Right cardiac atrium (tissue), 5 donors: ENCODE measurements around the gene GMEB2. TPM values are rescaled to one million over a fixed set of nuclear protein-coding genes. Genes with fewer than 3 reads are reported as not detected.
"Not testable (repeated sequence)": the region's sequence is repeated elsewhere in the genome, so short reads cannot be mapped to it uniquely, and the experiment has no call there.

Experiments used
- ATAC-seq, 2 donors: fragments of 200-7000 bp; cut with Tn5 transposase; one replicate each; pipeline versions ENCODE4 v1.8.0 to v1.9.1; 2020; ENCODE audit warnings: moderate library complexity in 2 of 2, mild to moderate bottlenecking in 1 of 2
- DNase-seq, 3 donors: peaks; one replicate each; pipeline ENCODE4 v3.0.0-alpha.2; 2020
- H3K27ac ChIP-seq: one replicate; pipeline ENCODE4 v1.5.1; 2013; ENCODE audit warnings: mild to moderate bottlenecking, low read length, control low read depth, moderate library complexity
- H3K27me3 ChIP-seq: one replicate; pipeline ENCODE4 v1.6.1; 2013; ENCODE audit not compliant: control insufficient read depth, insufficient read depth
- H3K4me1 ChIP-seq: one replicate; pipeline ENCODE4 v1.6.1; 2013; ENCODE audit warnings: low read length; ENCODE audit not compliant: control insufficient read depth, insufficient read depth
- H3K4me3 ChIP-seq: one replicate; pipeline ENCODE4 v1.5.1; 2013; ENCODE audit warnings: low read length, control low read depth
- H3K9me3 ChIP-seq: one replicate; pipeline ENCODE4 v1.6.1; 2013; ENCODE audit warnings: low read length; ENCODE audit not compliant: control insufficient read depth
- WGBS: extraction: QIAGEN DNeasy Blood & Tissue Kit; methylation state at CpG from one replicate; pipeline ENCODE4 v1.1.7; 2013; 5-methylcytosine and 5-hydroxymethylcytosine counted together
- intact Hi-C, 4 donors: fragments of 100-400 bp; cut with DNase I; formaldehyde crosslinking; loops; one replicate each; pipeline versions ENCODE4 v1.11.0 to v1.14.0; 2022 to 2023
- polyA plus RNA-seq: library from polyadenylated mRNA; stranded (reverse); fragments of 200-250 nt; gene quantifications from one replicate; pipeline ENCODE4 v1.2.3, GENCODE V29; 2013
- total RNA-seq, 4 donors: library from RNA; stranded (reverse); fragmentation: NEBNext Ultra II Directional; extraction: Animal tissue kit (Norgen Biotek cat#: 25700); gene quantifications; one replicate each; pipeline ENCODE4 v1.2.1, GENCODE V29; 2021
- donor health status: healthy with polysubstance abuse.
- donor health status: DM: no; HTN: yes; CAD: no.
- donor health status: DM: no; HTN: no; CAD: no.
- donor health status: DM: no; HTN: yes; CAD: no; lungs with severe emphysema.
- donor health status: DM: yes; HTN: yes; CAD: no.

GMEB2 gene
- total and polyA plus RNA-seq, 5 donors, result 6.5 to 7.7 (median 7.1) TPM

DNA sequence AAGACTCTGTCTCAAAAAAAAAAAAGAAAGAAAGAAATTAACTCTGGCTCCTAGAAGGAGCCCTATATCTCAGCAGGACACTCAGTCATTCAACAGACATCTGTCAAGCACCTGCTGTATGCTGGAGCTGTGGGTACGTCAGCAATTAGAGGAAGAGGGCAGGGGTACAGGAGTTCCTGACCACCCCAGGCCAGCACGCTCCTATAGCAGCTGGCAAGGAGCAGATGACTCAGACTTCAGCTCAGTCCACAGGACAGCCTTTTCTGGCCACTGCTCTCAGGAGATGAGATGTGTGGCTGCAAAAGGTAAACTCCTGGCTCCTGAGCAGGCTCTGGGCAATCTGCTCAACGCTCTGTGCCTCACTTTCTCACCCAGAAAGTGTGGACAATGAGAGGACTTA lies 29.6 kb upstream of the GMEB2 start:
- H3K4me3 ChIP-seq, result no peak overlapping the region
- no peak overlapping the region for H3K27ac ChIP-seq
- intact Hi-C loops, result loop anchor here in 1 of 4 donors (10.0 kb wide), 1 partner anchor 318 kb away; the partner anchor contains the start of gene SAMD10
- ATAC-seq (no peak), DNase-seq (no peak)
- H3K27me3 ChIP-seq, result no peaks in the 10 kb centered on the region
- no peaks in the 10 kb centered on the region for H3K9me3 ChIP-seq
- H3K4me1 ChIP-seq, result peaks cover 6% of the 10 kb centered on the region
- WGBS, result 94% methylated on average over 3 of the region's 3 CpGs

DNA sequence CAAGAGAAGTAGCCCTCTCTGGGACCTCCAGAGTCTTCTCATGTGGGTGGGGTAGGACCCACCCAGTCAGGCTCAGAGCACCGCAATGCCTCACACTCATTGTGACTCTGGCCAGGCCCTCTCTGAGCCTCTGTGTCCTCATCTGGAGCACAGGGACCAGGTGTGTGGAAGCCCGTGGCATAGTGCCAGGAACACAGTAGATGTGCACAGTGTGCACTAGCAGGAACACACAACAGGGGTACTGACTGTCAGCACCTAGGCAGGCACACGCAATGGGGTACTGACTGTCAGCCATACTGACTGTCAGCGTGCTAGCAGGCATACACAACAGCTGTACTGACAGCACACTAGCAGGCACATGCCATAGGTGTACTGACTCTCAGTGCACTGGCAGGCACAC lies 28.3 kb upstream of the GMEB2 start:
- intact Hi-C loops, result loop anchor here in 1 of 4 donors (10.0 kb wide), 1 partner anchor 320 kb away; the partner anchor contains the start of gene SAMD10
- no peaks in the 10 kb centered on the region for H3K27me3 ChIP-seq
- H3K4me1 ChIP-seq, result peaks cover 6% of the 10 kb centered on the region
- DNase-seq (no peak), ATAC-seq (no peak)
- H3K9me3 ChIP-seq, result no peaks in the 10 kb centered on the region
- WGBS, result 85% methylated on average over 4 of the region's 4 CpGs
- H3K4me3 ChIP-seq, result no peak overlapping the region
- no peak overlapping the region for H3K27ac ChIP-seq

DNA sequence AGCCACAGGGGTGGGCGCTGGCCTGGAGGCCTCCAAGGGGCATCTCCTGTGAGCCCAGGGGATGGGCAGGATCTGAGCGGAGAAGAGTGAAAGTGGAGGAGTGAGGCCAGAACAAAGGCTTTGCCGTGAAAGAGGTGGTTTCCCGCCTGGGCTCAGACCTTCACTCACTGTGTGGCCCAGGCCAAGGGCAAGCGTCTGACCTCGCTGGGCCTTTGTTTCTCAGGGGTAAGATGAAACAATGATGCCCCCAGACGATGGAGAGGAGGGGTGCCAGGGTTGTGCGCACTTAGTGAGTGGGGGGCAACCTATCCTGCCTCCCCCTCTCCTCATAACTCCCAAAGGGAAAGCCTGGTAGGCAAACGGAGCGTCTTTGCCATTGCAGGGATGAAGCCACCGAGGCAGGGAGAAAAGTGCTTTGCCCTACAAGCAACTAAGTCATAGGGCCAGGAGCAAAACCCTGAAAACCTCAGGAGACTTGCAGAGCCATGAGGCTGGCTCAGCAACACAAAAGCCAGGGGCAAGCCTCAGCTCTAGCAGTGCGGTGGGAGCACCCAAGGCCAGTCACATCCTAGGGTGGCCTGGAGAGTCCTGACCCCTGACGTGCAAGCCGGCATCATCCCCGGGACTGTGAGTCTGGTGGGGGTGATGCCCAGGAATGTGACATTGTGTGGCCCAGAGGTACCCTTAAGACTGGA lies 27.2 kb upstream of the GMEB2 start:
- ATAC-seq (no peak), DNase-seq (no peak)
- H3K4me1 ChIP-seq, result peaks cover 2% of the 10 kb centered on the region
- no peaks in the 10 kb centered on the region for H3K9me3 ChIP-seq
- no peak overlapping the region for H3K27ac ChIP-seq
- WGBS, result 49% methylated on average over 15 of the region's 15 CpGs
- intact Hi-C loops, result loop anchor here in 1 of 4 donors (10.0 kb wide), 1 partner anchor 321 kb away; the partner anchor contains the start of gene SAMD10
- no peak overlapping the region for H3K4me3 ChIP-seq
- no peaks in the 10 kb centered on the region for H3K27me3 ChIP-seq

DNA sequence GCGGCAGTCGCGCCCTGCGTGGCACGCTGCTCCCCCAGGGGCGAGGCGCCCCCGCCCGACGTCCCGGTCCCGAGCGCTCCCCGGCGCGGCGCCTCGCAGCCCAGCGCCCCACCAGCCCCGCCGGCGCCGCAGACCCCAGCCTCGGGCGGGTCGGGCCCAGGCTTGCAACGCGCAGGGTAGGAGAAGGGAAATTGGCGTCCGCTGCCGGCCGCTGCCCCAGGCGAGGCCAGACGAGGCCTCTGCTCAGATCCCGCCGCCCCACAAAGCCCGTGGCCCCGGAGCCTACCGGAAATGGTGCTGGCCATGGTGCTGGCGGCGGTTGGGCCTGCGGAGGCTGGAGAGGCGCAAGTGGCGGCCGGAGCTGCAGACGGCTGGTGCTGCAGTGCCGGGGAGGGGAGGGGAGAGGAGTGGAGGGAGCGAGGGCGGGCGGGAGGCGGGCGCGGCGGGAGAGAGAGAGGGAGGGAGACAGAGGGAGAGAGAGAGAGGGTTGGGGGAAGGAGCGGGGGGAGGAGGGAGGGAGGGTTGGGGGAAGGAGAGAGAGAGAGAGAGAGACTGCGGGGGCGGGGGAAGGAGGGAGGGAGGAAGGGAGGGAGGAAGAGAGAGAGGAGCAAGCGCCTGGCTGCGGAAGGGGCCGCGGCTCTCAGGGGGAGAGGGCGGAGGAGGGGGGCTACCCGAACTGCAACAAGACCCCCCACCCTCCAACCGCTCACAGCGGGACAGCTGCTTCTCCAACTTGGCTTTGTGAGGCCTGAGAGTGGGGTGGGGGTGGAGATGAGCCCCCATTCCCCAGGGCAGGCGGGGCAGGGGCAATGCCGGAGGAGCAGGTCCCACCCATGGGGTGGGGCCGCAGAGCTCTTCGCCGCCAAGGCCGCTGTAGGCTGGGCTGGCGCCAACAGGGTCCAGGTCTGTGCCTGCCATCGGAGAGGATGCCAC lies 26.4 kb upstream of the GMEB2 start, which contains the start of gene STMN3:
STMN3 (minus strand) TSS at position 384 of the 933 bp plus-strand sequence; CDS start at position 305, 79 bp downstream.
- peak; percentile 87 to 96 (median 96) for DNase-seq
- ATAC-seq, result peak; percentile 71 to 82
- peak within 1 kb of the TSS; percentile 52 for H3K4me3 ChIP-seq
- H3K27me3 ChIP-seq, result no peaks in the 10 kb centered on the region
- H3K27ac ChIP-seq, result peak within 1 kb of the TSS; percentile 31
- WGBS, result under 1% methylated on average over 70 of the region's 73 CpGs
- no peaks in the 10 kb centered on the region for H3K9me3 ChIP-seq
- no peaks in the 10 kb centered on the region for H3K4me1 ChIP-seq
- intact Hi-C loops, result loop anchor here in 1 of 4 donors (10.0 kb wide), 1 partner anchor 321 kb away; the partner anchor contains the start of gene SAMD10

DNA sequence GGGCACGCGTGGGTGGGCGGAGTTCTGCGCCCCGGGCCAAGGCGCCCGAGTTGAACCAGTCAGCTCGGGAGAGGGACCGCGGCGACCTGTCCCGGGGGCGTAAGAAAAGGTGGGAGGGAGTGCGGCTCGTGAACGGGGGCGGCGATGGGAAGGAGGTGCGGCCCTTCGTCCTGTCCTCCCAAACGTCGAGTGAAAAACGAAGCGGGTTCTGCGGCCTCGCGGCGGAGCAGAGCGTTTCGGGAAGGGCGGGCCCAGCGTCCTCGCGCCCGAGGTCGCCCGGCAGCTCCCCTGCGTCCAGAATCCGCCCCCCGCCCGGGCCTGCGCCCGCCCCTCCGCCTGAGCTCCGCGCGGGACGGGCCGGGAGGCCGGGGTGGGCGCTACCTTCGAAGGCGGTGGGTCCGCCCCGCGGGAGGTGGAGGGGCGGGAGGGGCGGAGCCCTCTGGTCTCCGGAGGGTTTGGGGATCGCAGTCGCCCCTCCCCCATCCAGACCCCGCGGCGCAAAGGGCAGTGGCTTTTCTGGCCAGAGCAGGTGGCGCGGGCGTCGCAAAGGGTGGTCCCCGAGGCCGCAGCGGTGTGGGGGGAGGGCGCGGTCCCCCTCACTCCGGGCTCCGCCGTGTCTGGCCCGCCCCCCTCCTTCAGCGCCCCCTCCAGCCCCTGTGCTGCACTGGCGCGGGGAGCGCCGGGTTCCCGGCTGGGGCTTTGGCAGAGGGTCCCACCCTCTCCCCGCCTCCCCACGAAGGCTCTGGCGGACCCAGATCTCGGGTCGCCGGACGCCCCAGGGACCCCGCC lies 25.5 kb upstream of the GMEB2 start:
- H3K4me1 ChIP-seq, result no peaks in the 10 kb centered on the region
- ATAC-seq (peak; percentile 29 to 37), DNase-seq (peak; percentile 50 to 83 (median 78))
- H3K27ac ChIP-seq, result no peak overlapping the region
- H3K4me3 ChIP-seq, result peak overlapping the region; percentile 52
- no peaks in the 10 kb centered on the region for H3K27me3 ChIP-seq
- H3K9me3 ChIP-seq, result no peaks in the 10 kb centered on the region
- intact Hi-C loops, result loop anchor here in 1 of 4 donors (10.0 kb wide), 1 partner anchor 322 kb away; the partner anchor contains the start of gene SAMD10
- WGBS, result under 1% methylated on average over 91 of the region's 91 CpGs

DNA sequence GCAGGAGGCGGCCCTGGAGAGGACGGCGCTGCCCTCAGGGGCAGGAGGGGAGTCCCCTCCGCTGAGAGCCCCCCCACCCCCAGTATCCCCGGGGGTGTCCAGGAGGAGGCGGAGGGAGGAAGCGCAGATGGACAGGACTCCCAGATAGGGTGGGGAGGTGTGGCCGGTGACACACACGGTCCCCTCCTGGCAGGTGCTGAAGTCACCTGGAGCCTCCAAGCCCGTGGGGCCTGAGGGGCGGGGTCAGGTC lies 25.0 kb upstream of the GMEB2 start:
- WGBS, result 15% methylated on average over 11 of the region's 11 CpGs
- Histone ChIP-seq H3K4me1 (no peaks in the 10 kb centered on the region), H3K27ac (no peak overlapping the region), H3K9me3 (no peaks in the 10 kb centered on the region), H3K27me3 (no peaks in the 10 kb centered on the region), H3K4me3 (peak overlapping the region; percentile 52)
- DNase-seq (peak in 1 of 3 donors; percentile 66), ATAC-seq (peak; percentile 4 to 22)
- intact Hi-C loops, result loop anchor here in 1 of 4 donors (10.0 kb wide), 1 partner anchor 323 kb away; the partner anchor contains the start of gene SAMD10

DNA sequence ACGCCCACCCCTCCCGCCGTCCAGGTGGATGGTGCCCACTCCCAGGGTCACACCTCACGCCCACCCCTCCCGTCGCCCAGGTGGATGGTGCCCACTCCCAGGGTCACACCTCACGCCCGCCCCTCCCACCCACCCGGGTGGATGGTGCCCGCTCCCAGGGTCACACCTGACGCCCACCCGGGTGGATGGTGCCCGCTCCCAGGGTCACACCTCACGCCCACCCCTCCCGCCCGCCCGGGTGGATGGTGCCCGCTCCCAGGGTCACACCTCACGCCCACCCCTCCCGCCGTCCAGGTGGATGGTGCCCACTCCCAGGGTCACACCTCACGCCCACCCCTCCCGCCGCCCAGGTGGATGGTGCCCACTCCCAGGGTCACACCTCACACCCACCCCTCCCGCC lies 23.6 kb upstream of the GMEB2 start:
- H3K27ac ChIP-seq, H3K27me3 ChIP-seq, H3K4me1 ChIP-seq, DNase-seq, H3K4me3 ChIP-seq, ATAC-seq, H3K9me3 ChIP-seq: not testable (repeated sequence)
- 92% methylated on average over 25 of the region's 25 CpGs for WGBS
- intact Hi-C loops, result loop anchor here in 1 of 4 donors (10.0 kb wide), 1 partner anchor 324 kb away; the partner anchor contains the start of gene SAMD10

DNA sequence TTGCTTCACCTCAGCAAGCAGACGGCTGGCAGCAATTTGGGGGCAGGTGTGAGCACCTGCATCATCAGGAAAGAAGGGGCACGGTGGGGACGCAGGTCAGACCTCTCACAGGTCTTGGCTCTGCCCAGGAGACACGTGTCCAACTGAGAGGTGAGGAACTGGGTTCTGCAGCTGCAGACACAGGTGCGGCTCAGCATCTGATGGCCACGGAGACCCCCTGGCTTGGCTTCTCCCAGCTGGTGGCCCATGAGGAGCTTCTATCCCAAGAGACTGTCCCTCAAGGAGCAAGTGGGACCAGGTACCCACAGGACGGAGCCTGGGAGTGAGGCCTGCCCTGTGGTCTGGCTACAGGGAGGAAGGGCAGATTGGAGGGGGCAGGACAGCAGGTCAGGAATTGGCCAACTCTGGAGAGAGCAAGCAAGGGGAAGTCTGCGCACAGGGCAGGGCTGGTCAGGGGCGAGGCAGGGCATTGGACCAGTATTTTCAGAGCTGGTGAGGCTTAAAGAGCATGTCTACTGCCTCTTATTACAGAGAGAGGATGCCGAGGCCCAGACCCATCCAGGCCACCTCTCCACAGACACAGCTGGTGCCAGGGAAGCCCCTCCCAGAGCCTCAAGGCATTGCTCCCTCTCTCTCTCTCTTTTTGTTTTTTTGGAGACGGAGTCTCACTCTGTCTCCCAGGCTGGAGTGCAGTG lies 22.1 kb upstream of the GMEB2 start:
- Histone ChIP-seq H3K4me1 (no peaks in the 10 kb centered on the region), H3K9me3 (no peaks in the 10 kb centered on the region), H3K27me3 (no peaks in the 10 kb centered on the region), H3K4me3 (no peak overlapping the region), H3K27ac (no peak overlapping the region)
- no peak for ATAC-seq
- WGBS, result 80% methylated on average over 11 of the region's 11 CpGs
- intact Hi-C loops, result loop anchor here in 1 of 4 donors (10.0 kb wide), 1 partner anchor 86 kb away; the partner anchor contains the start of genes LIME1 and SLC2A4RG
- DNase-seq, result no peak

DNA sequence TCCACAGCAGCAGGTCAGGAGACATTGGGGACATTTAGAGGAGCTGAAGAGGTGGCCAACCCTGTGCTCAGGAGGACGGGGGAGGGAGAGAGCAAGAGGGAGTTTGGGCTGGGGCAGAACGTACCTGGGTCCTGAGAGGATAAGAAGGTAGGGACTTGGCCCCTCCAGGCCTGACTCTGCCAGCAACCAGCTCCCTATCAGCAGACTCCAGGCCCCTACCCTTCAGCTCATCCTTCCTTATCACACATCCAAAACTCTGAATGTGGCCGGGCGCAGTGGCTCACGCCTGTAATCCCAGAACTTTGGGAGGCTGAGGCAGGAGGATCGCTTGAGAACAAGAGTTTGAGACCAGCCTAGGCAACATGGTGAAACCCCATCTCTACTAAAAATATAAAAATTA lies 21.3 kb upstream of the GMEB2 start:
- 83% methylated on average over 6 of the region's 6 CpGs for WGBS
- Histone ChIP-seq H3K27ac (no peak overlapping the region), H3K27me3 (no peaks in the 10 kb centered on the region), H3K4me1 (no peaks in the 10 kb centered on the region), H3K4me3 (no peak overlapping the region), H3K9me3 (no peaks in the 10 kb centered on the region)
- DNase-seq (no peak), ATAC-seq (no peak)
- intact Hi-C loops, result loop anchor here in 1 of 4 donors (10.0 kb wide), 1 partner anchor 87 kb away; the partner anchor contains the start of genes LIME1 and SLC2A4RG

DNA sequence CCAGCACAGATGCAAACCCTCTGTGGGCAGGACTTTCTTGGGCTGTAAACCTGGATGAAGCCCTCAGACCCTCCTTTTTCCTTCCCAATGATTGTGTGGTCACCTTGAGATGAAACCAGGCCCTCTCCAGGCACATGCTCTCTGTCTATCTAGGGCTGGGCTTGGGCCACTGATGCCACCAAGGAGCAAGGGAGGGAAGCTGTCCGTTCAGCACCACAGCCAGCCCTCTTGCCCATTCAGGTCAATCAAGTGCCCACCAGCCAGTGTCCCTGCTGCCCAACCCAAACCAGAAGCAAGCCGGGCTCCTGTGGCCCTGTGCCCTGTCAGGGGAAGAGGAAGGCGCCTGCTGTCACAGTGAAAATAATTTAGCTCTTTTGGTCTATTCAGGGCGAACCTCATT lies 18.3 kb upstream of the GMEB2 start:
- DNase-seq, result no peak
- no peaks in the 10 kb centered on the region for H3K27me3 ChIP-seq
- no peaks in the 10 kb centered on the region for H3K9me3 ChIP-seq
- no peak for ATAC-seq
- no peaks in the 10 kb centered on the region for H3K4me1 ChIP-seq
- no peak overlapping the region for H3K4me3 ChIP-seq
- H3K27ac ChIP-seq, result no peak overlapping the region
- intact Hi-C loops, result loop anchor here in 1 of 4 donors (10.0 kb wide), 1 partner anchor 90 kb away; the partner anchor contains the start of genes LIME1 and SLC2A4RG
- 82% methylated on average over 4 of the region's 4 CpGs for WGBS
